GM12891 (cell line): ENCODE results near the gene PRR19.

Experiments used
- POLR2A ChIP-seq: IDR thresholded peaks from 2 replicates; pipeline ENCODE4 v1.6.1; 2011; ENCODE audit warnings: low read depth, low read length, control low read depth
- POLR2AphosphoS5 ChIP-seq: IDR thresholded peaks from 2 replicates; pipeline ENCODE4 v1.6.1; 2011; ENCODE audit warnings: low read depth, low read length, control low read depth
- TAF1 ChIP-seq: IDR thresholded peaks from 2 replicates; pipeline ENCODE4 v1.6.1; 2011; ENCODE audit warnings: low read depth, low read length, control low read depth

GRCh38 chr19:42295342-42295741 is 6.6 kb upstream of the PRR19 start:
- TF ChIP-seq POLR2A: no peak
- TF ChIP-seq POLR2AphosphoS5: no peak
- no peak for TF ChIP-seq TAF1
